HepG2 (cell line): ENCODE data around the gene VEGFA. TPM values are rescaled to one million over a fixed set of nuclear protein-coding genes. Genes with fewer than 3 reads are reported as not detected.

Experiments used
- ATAC-seq: fragments of 200-7000 bp; cut with Tn5 transposase; 3 replicates; pipeline ENCODE4 v1.9.1; 2020; ENCODE audit warnings: mild to moderate bottlenecking, moderate library complexity
- BruUV-seq: library from RNA; stranded (reverse); fragments of 400-500 nt; replicated peaks from 2 replicates; lab custom pipeline; 2021; lab: Mats Ljungman, UMichigan
- CTCF ChIA-PET: fragments of 300-600 bp; formaldehyde crosslinking; extraction: SDS; loops from one replicate; lab custom pipeline; 2021; ENCODE audit warnings: low total read pairs, inconsistent platforms, low intra/inter-chr PET ratio; lab: Yijun Ruan, JAX
- POLR2A ChIA-PET: fragments of 350-600 bp; sonication (Branson Sonifier 250); formaldehyde crosslinking; loops from one replicate; lab custom pipeline; 2020; ENCODE audit warnings: antibody characterized with exemption, inconsistent platforms; lab: Yijun Ruan, JAX
- DNase-seq: peaks from one replicate; pipeline ENCODE4 v3.0.0-alpha.2; 2015; ENCODE audit warnings: low spot score
- FAIRE-seq: peaks from 3 replicates; lab custom pipeline; 2011; peaks lifted over from hg19 to GRCh38; lab: Jason Lieb, UNC
- H2AFZ ChIP-seq: one replicate; pipeline ENCODE4 v1.6.1; 2011; ENCODE audit warnings: low read length, inconsistent platforms
- H3K27ac ChIP-seq: fragments of 300-600 bp; 3 replicates; pipeline ENCODE4 v1.8.0; 2011; ENCODE audit warnings: mixed run types, mild to moderate bottlenecking, mixed read lengths, low read length, inconsistent platforms; ENCODE audit not compliant: insufficient read depth; ENCODE audit errors: extremely low read length
- H3K27me3 ChIP-seq, 2 experiments: fragments of 200-600 bp in 1 of 2; 2 replicates in 1 of 2; 3 replicates in 1 of 2; pipeline versions ENCODE4 v1.6.0 to v1.8.0; 2011; ENCODE audit warnings: low read length in 2 of 2, mild to moderate bottlenecking in 2 of 2, moderate library complexity in 2 of 2, inconsistent platforms in 1 of 2; ENCODE audit not compliant: insufficient read depth in 2 of 2, control insufficient read depth in 1 of 2
- H3K36me3 ChIP-seq, 2 experiments: fragments of 200-600 bp in 1 of 2; replicated peaks in 1 of 2; 2 replicates in 1 of 2; 3 replicates in 1 of 2; pipeline versions ENCODE4 v1.5.1 to v1.8.0; 2011; ENCODE audit warnings: low read length in 2 of 2, inconsistent platforms in 1 of 2; ENCODE audit not compliant: insufficient read depth in 2 of 2, control insufficient read depth in 1 of 2
- H3K4me1 ChIP-seq: 2 replicates; pipeline ENCODE4 v1.5.1; 2012; ENCODE audit warnings: low read length, inconsistent platforms; ENCODE audit not compliant: insufficient read depth
- H3K4me2 ChIP-seq: 2 replicates; pipeline ENCODE4 v1.6.0; 2011; ENCODE audit warnings: low read depth, low read length, inconsistent platforms
- H3K4me3 ChIP-seq, 3 experiments: fragments of 200-600 bp in 1 of 3; sonication (generic), shearing (Covaris generic) in 1 of 3; replicated peaks in 1 of 3; 2 replicates each; pipeline ENCODE4 v1.5.1; 2011 to 2016; ENCODE audit warnings: low read length in 3 of 3, inconsistent platforms in 2 of 3, low read depth in 2 of 3, mild to moderate bottlenecking in 2 of 3, control low read depth in 1 of 3, mixed read lengths in 1 of 3; ENCODE audit not compliant: insufficient read depth in 1 of 3
- H3K79me2 ChIP-seq: one replicate; pipeline ENCODE4 v1.6.1; 2011; ENCODE audit warnings: low read length, inconsistent platforms; ENCODE audit not compliant: insufficient read depth
- H3K9ac ChIP-seq: 2 replicates; pipeline ENCODE4 v1.6.0; 2011; ENCODE audit warnings: mild to moderate bottlenecking, low read depth, low read length, inconsistent platforms; ENCODE audit not compliant: insufficient read depth
- H3K9me3 ChIP-seq: 2 replicates; pipeline ENCODE4 v1.5.1; 2012; ENCODE audit warnings: mild to moderate bottlenecking, low read length
- H4K20me1 ChIP-seq: 2 replicates; pipeline ENCODE4 v1.6.0; 2011; ENCODE audit warnings: inconsistent platforms, mild to moderate bottlenecking, low read length, moderate library complexity; ENCODE audit not compliant: insufficient read depth
- ETV6 ChIP-seq: sonication (generic); formaldehyde crosslinking; conservative IDR thresholded peaks from 2 replicates; pipeline ENCODE4 v1.4.0; 2020; ENCODE audit warnings: missing genetic modification reagents
- GATA4 ChIP-seq: sonication (generic); IDR thresholded peaks from 2 replicates; pipeline ENCODE4 v1.6.1; 2016; ENCODE audit warnings: antibody characterized with exemption, low read depth, borderline replicate concordance
- HMG20A ChIP-seq: IDR thresholded peaks from 2 replicates; pipeline ENCODE4 v1.6.1; 2016; ENCODE audit warnings: borderline replicate concordance
- KDM5B ChIP-seq: sonication (generic); formaldehyde crosslinking; IDR thresholded peaks from 2 replicates; pipeline ENCODE4 v1.4.0; 2020; ENCODE audit warnings: missing genetic modification reagents, mild to moderate bottlenecking, borderline replicate concordance
- POLR2AphosphoS5 ChIP-seq: IDR thresholded peaks from 2 replicates; pipeline ENCODE4 v1.6.1; 2012; ENCODE audit warnings: low read depth, low read length
- SAP130 ChIP-seq: IDR thresholded peaks from 2 replicates; pipeline ENCODE4 v1.6.1; 2016; ENCODE audit warnings: low read depth
- STAG1 ChIP-seq: sonication (generic); formaldehyde crosslinking; IDR thresholded peaks from 2 replicates; pipeline ENCODE4 v1.4.0; 2020; ENCODE audit warnings: missing genetic modification reagents
- ZNF343 ChIP-seq: sonication (generic); formaldehyde crosslinking; IDR thresholded peaks from 2 replicates; pipeline ENCODE4 v1.4.0; 2020; ENCODE audit warnings: mild to moderate bottlenecking, missing genetic modification reagents
- ZNF414 ChIP-seq: sonication (generic); formaldehyde crosslinking; IDR thresholded peaks from 2 replicates; pipeline ENCODE4 v1.5.0; 2020; ENCODE audit warnings: missing genetic modification reagents
- ZNF615 ChIP-seq: sonication (generic); formaldehyde crosslinking; IDR thresholded peaks from 2 replicates; pipeline ENCODE4 v1.5.0; 2020; ENCODE audit warnings: mild to moderate bottlenecking, missing genetic modification reagents, borderline replicate concordance
- ZNF691 ChIP-seq: sonication (generic); formaldehyde crosslinking; IDR thresholded peaks from 2 replicates; pipeline ENCODE4 v1.4.0; 2020; ENCODE audit warnings: missing genetic modification reagents, low read depth, mild to moderate bottlenecking, borderline replicate concordance
- WGBS: methylation state at CpG from one replicate; pipeline ENCODE4 v1.1.6; 2017; ENCODE audit warnings: low lambda C conversion rate; 5-methylcytosine and 5-hydroxymethylcytosine counted together
- in situ Hi-C: cut with HindIII; loops from 2 replicates; pipeline ENCODE4 v1.10.0; 2017; ENCODE audit warnings: low pct_unique_long_range_greater_than_20kb; ENCODE audit not compliant: extremely low pct_ligation_motif_present
- intact Hi-C: fragments of 100-400 bp; cut with micrococcal nuclease; formaldehyde crosslinking; loops from one replicate; pipeline ENCODE4 v1.10.0; 2022; ENCODE audit not compliant: unreplicated experiment
- polyA plus RNA-seq, 8 experiments: library from polyadenylated mRNA; depleted of rRNA in 3 of 8; stranded (reverse) in 7 of 8; unstranded in 1 of 8; fragments of >200 nt; fragmentation: Illumina TruSeq in 4 of 8; extraction: Trizol in 4 of 8; gene quantifications; 2 replicates each; pipeline versions ENCODE4 v1.2.1 to v1.2.3, GENCODE V29; 2011 to 2016; ENCODE audit warnings: low read depth in 4 of 8, missing spikeins in 1 of 8, mixed read lengths in 1 of 8; ENCODE audit not compliant: insufficient read depth in 1 of 8
- total RNA-seq, 5 experiments: library from RNA; depleted of rRNA; stranded (reverse); fragments of >200 nt; fragmentation: Illumina TruSeq; extraction: Trizol; gene quantifications; 2 replicates each; pipeline ENCODE4 v1.2.3, GENCODE V29; 2016; ENCODE audit warnings: low read depth in 1 of 5

The VEGFA gene
- total and polyA plus RNA-seq, 2 of the 13 experiments (the other 11 are each of a cell fraction or from before 2014, with no cell fraction given): 68.1 to 629 TPM

GRCh38 chr6:43775535-43775885, 5.5 kb downstream of the VEGFA start:
- H3K36me3 ChIP-seq: peaks cover 45 to 70% of the 10 kb centered on the region in 2 experiments
- in situ Hi-C loops (no loop called here), intact Hi-C loops (no loop called here)
- H4K20me1 ChIP-seq: peaks cover 88% of the 10 kb centered on the region
- ATAC-seq (no peak), DNase-seq (no peak), FAIRE-seq (no peak)
- peaks cover 37% of the 10 kb centered on the region for H3K4me1 ChIP-seq
- H3K27ac ChIP-seq: no peak overlapping the region
- H3K4me2 ChIP-seq: peak overlapping the region; percentile 95; the same call in 1 of the 2 replicates
- ChIA-PET POLR2A (interaction anchor here (1.9 to 4.0 kb wide), 3 partner anchors 11 to 31 kb away, joined by 4 to 66 read pairs (median 7); no protein-coding TSS in a partner anchor), CTCF (interaction anchor here (0.7 to 2.0 kb wide), 8 partner anchors 23 to 301 kb away, joined by 3 to 19 read pairs (median 4); no protein-coding TSS in a partner anchor)
- H3K27me3 ChIP-seq: no peaks in the 10 kb centered on the region; a peak in 1 of 5 replicates
- H3K9me3 ChIP-seq: no peaks in the 10 kb centered on the region
- 79% methylated on average over 4 of the region's 4 CpGs for WGBS
- BruUV-seq: no TSS peak
- H3K79me2 ChIP-seq: peaks cover 85% of the 10 kb centered on the region
- no peak for TF ChIP-seq ZNF414
- TF ChIP-seq SAP130 (CRISPR knock-in tag): 0 out of 2 replicates have a peak, but pooled peaks have one; percentile 9
- H2AFZ ChIP-seq: no peak overlapping the region
- H3K4me3 ChIP-seq: peak overlapping the region in 2 of 3 experiments; percentile 47 to 90; a peak in 1 of 6 replicates
- peak overlapping the region; percentile 28; the same call in 1 of the 2 replicates for H3K9ac ChIP-seq

- CTCF ChIA-PET: interaction anchor here (1.8 kb wide), 1 partner anchor 62 kb away, joined by 4 read pairs; no protein-coding TSS in a partner anchor
- TF ChIP-seq ZNF343 (CRISPR knock-in tag): no peak
- TF ChIP-seq KDM5B (CRISPR knock-in tag): 0 out of 2 replicates have a peak, but pooled peaks have one; percentile 17
- 0 out of 2 replicates have a peak, but pooled peaks have one; percentile 3 for TF ChIP-seq ZNF691
- no peak for TF ChIP-seq ZNF615
- no peak for TF ChIP-seq GATA4
- TF ChIP-seq POLR2AphosphoS5: peak; percentile 30; the same call in 1 of the 2 replicates
- TF ChIP-seq STAG1 (CRISPR knock-in tag): 0 out of 2 replicates have a peak, but pooled peaks have one; percentile 10
- no peak for TF ChIP-seq HMG20A (CRISPR knock-in tag)
- TF ChIP-seq ETV6 (CRISPR knock-in tag): no peak
Observed at GRCh38 chr6:43776115-43776798, 6.2 kb downstream of the VEGFA start.

More at GRCh38 chr6:43776115-43776798, 6.2 kb downstream of the VEGFA start:
- Histone ChIP-seq H3K36me3 (peaks cover 52 to 77% of the 10 kb centered on the region in 2 experiments), H3K27me3 (no peaks in the 10 kb centered on the region; a peak in 1 of 5 replicates), H3K9ac (no peak overlapping the region), H3K9me3 (no peaks in the 10 kb centered on the region), H4K20me1 (peaks cover 94% of the 10 kb centered on the region), H3K4me1 (peaks cover 37% of the 10 kb centered on the region), H2AFZ (no peak overlapping the region), H3K4me2 (peak overlapping the region; percentile 16; the same call in 1 of the 2 replicates), H3K79me2 (peaks cover 77% of the 10 kb centered on the region), H3K4me3 (no peak overlapping the region), H3K27ac (no peak overlapping the region)
- in situ Hi-C loops: no loop called here
- FAIRE-seq (peak; percentile 66), DNase-seq (no peak), ATAC-seq (no peak)
- WGBS: 100% methylated on average over 5 of the region's 8 CpGs
- intact Hi-C loops: no loop called here
- BruUV-seq: no TSS peak
- POLR2A ChIA-PET: interaction anchor here (1.4 to 1.9 kb wide), 2 partner anchors 11 to 30 kb away, joined by 5 to 7 read pairs; no protein-coding TSS in a partner anchor
